Cerebellar nuclear complex (tissue), 1 donor: ENCODE results near the gene SLC25A24.
"Not testable (repeated sequence)": the region's sequence is repeated elsewhere in the genome, so short reads cannot be mapped to it uniquely, and the experiment has no call there.

Experiments used
- DNase-seq, 2 experiments: peaks; one replicate each; lab custom pipeline; 2025; lab: John Stamatoyannopoulos, UW

SLC25A24 gene

GRCh38 chr1:108199781-108200686 is at the start of gene SLC25A24:
SLC25A24 (minus strand) TSS chr1:108200343; CDS start chr1:108200138, 205 bp downstream.
- no peak for DNase-seq

GRCh38 chr1:108243976-108244375 is 43.8 kb upstream of the SLC25A24 start, which contains the start of gene NBPF4:
NBPF4 (minus strand) TSS chr1:108244076; CDS start chr1:108243761, 315 bp downstream.
- not testable (repeated sequence) for DNase-seq

- DNase-seq: not testable (repeated sequence)
Measured at GRCh38 chr1:108239426-108239825, 39.3 kb upstream of the SLC25A24 start.

GRCh38 chr1:108235308-108235707 is 35.2 kb upstream of the SLC25A24 start:
- DNase-seq: not testable (repeated sequence)

GRCh38 chr1:108232183-108232582 is 32.0 kb upstream of the SLC25A24 start:
- DNase-seq: not testable (repeated sequence)

- DNase-seq: not testable (repeated sequence)
Measured at GRCh38 chr1:108229976-108230375, 29.8 kb upstream of the SLC25A24 start.

GRCh38 chr1:108227772-108228171 is 27.6 kb upstream of the SLC25A24 start:
- not testable (repeated sequence) for DNase-seq

GRCh38 chr1:108226855-108227254 is 26.7 kb upstream of the SLC25A24 start:
- not testable (repeated sequence) for DNase-seq

- DNase-seq: not testable (repeated sequence)
Measured at GRCh38 chr1:108223226-108223625, 23.1 kb upstream of the SLC25A24 start.

- not testable (repeated sequence) for DNase-seq
Measured at GRCh38 chr1:108217515-108218174, 17.5 kb upstream of the SLC25A24 start.

GRCh38 chr1:108217007-108217406 is 16.9 kb upstream of the SLC25A24 start:
- DNase-seq: not testable (repeated sequence)

GRCh38 chr1:108216028-108216890 is 16.1 kb upstream of the SLC25A24 start:
- not testable (repeated sequence) for DNase-seq

GRCh38 chr1:108214641-108215465 is 14.7 kb upstream of the SLC25A24 start:
- not testable (repeated sequence) for DNase-seq

- no peak for DNase-seq
Measured at GRCh38 chr1:108211014-108211413, 10.9 kb upstream of the SLC25A24 start.

- no peak for DNase-seq
Measured at GRCh38 chr1:108209456-108210108, 9.4 kb upstream of the SLC25A24 start.

- DNase-seq: no peak
Measured at GRCh38 chr1:108208724-108209446, 8.7 kb upstream of the SLC25A24 start.

- not testable (repeated sequence) for DNase-seq
Measured at GRCh38 chr1:108203582-108203981, 3.4 kb upstream of the SLC25A24 start.

GRCh38 chr1:108201687-108202086 is 1.5 kb upstream of the SLC25A24 start:
- DNase-seq: no peak

- peak; percentile 7 to 36 for DNase-seq
Measured at GRCh38 chr1:108200687-108201051, 526 bp upstream of the SLC25A24 start.
